MCF 10A (cell line): ENCODE results near the gene PHF1. TPM values are rescaled to one million over a fixed set of nuclear protein-coding genes. Genes with fewer than 3 reads are reported as not detected.

Experiments used
- BruUV-seq: library from RNA; stranded (reverse); fragments of 400-500 nt; replicated peaks from 2 replicates; lab custom pipeline; 2021; lab: Mats Ljungman, UMichigan
- CTCF ChIA-PET: fragments of 300-600 bp; sonication (Branson Sonifier 250); formaldehyde crosslinking; extraction: SDS; loops from one replicate; lab custom pipeline; 2021; ENCODE audit warnings: antibody characterized with exemption, inconsistent platforms; lab: Yijun Ruan, JAX
- POLR2A ChIA-PET: fragments of 300-600, 350-650 bp; sonication (Branson Sonifier 250); formaldehyde crosslinking; extraction: SDS; loops from one replicate; lab custom pipeline; 2020; ENCODE audit warnings: antibody characterized with exemption, inconsistent platforms; lab: Yijun Ruan, JAX
- DNase-seq: peaks from one replicate; pipeline ENCODE4 v3.0.0-alpha.2; 2018; ENCODE audit not compliant: unreplicated experiment
- H3K27ac Mint-ChIP-seq: one replicate; pipeline ENCODE4 v1.8.0; 2022; ENCODE audit warnings: mild to moderate bottlenecking, low read depth, mixed read lengths; ENCODE audit not compliant: unreplicated experiment
- H3K27me3 Mint-ChIP-seq: one replicate; pipeline ENCODE4 v1.8.0; 2022; ENCODE audit warnings: mixed read lengths; ENCODE audit not compliant: insufficient read depth, unreplicated experiment
- H3K36me3 Mint-ChIP-seq: one replicate; pipeline ENCODE4 v1.8.0; 2022; ENCODE audit warnings: mild to moderate bottlenecking, moderate library complexity, mixed read lengths; ENCODE audit not compliant: insufficient read depth, unreplicated experiment
- H3K4me1 Mint-ChIP-seq: one replicate; pipeline ENCODE4 v1.8.0; 2022; ENCODE audit warnings: mixed read lengths; ENCODE audit not compliant: insufficient read depth, unreplicated experiment
- H3K4me3 Mint-ChIP-seq: one replicate; pipeline ENCODE4 v1.8.0; 2022; ENCODE audit warnings: mild to moderate bottlenecking, moderate library complexity, mixed read lengths; ENCODE audit not compliant: unreplicated experiment
- H3K9me3 Mint-ChIP-seq: one replicate; pipeline ENCODE4 v1.8.0; 2022; ENCODE audit warnings: mixed read lengths; ENCODE audit not compliant: unreplicated experiment
- CTCF ChIP-seq: fragments of 200-600 bp; IDR thresholded peaks from one replicate; pipeline ENCODE4 v1.8.0; 2022; ENCODE audit warnings: antibody characterized with exemption, mild to moderate bottlenecking; ENCODE audit not compliant: unreplicated experiment
- intact Hi-C: fragments of 100-400 bp; cut with micrococcal nuclease; formaldehyde crosslinking; loops from 2 replicates; pipeline ENCODE4 v1.14.1; 2022
- total RNA-seq: library from RNA; stranded (reverse); gene quantifications from 2 replicates; pipeline ENCODE4 v1.2.3, GENCODE V29; 2022

PHF1 gene
- total RNA-seq, 1 experiment from 2014 or later, result 28.9 TPM

DNA sequence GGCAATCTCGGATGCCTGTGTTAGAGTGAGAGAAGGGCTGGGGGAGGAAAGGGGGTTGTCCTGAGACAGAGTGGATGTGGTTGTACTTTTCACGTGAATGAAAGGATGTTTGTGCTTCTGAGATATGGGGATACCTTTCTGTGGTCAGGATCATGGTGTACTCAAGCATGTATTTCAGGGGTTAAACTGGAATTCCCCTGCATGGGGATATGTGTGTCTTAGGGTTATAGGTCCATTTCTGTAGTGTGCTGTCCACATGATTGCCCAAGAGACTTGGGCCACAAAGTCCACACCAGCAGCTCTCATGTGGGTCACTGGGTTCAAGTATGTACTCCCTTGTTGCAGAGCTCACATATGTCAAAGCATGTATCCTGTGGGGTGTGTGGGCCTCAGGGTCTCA is 19.5 kb downstream of the PHF1 start:
- no TSS peak for BruUV-seq
- H3K27ac Mint-ChIP-seq, result no peak overlapping the region
- POLR2A ChIA-PET, result interaction anchor here (0.6 to 3.1 kb wide), 4 partner anchors 12 to 186 kb away, joined by 3 to 16 read pairs (median 6); partner anchors contain the start of genes CUTA, SYNGAP1 and ZBTB9
- no peak for TF ChIP-seq CTCF
- CTCF ChIA-PET, result interaction anchor here (0.7 kb wide), 1 partner anchor 149 kb away, joined by 3 read pairs; no protein-coding TSS in a partner anchor
- H3K4me1 Mint-ChIP-seq, result peaks cover 49% of the 10 kb centered on the region
- H3K4me3 Mint-ChIP-seq, result no peak overlapping the region
- DNase-seq, result no peak
- H3K27me3 Mint-ChIP-seq, result no peaks in the 10 kb centered on the region
- intact Hi-C loops, result no loop called here
- H3K9me3 Mint-ChIP-seq, result no peaks in the 10 kb centered on the region
- H3K36me3 Mint-ChIP-seq, result no peaks in the 10 kb centered on the region

DNA sequence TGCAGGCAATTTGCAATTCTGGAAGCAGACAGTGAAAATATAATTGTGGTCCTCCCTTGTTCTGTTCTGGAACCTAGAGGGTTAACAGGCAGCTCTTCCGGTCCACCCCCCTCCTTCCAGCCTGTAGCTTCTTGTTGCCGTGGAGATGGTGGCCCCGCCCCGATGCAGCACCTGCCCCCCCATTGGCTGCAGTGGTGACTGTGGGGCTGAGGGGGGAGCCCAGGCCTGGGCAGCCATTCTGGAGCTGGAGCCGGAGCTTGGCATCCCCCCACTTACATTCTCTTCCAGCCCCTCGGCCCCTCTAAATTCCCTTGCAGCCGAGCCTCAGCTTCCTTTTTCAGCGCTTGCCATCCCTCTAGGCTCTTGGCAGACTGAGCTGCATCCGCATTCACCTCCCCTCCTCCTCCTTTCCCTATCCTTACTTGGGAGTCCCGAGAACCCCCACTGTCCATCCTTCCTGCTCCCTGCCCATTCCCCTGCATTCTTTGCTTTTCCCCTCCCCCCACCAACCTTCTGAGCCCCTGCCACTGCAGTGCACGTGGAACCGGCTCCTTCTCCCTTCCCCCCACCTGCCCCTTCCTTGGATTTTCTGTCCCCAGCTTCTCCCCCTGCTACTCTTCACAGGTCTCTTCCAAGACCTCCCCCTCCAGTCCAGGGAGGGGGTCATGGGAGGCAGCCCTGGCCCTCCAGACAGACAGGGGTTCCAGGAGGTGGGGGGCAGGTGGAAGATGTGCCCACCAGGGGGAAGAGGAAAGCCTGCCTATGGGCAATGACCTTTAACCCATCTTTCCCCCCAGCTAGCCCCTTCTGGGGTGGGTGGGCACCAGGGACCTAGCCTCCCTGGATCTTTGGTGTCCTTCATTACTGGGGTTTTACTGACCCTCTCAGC is 20.4 kb downstream of the PHF1 start:
- Mint-ChIP-seq H3K9me3 (no peaks in the 10 kb centered on the region), H3K27ac (no peak overlapping the region), H3K4me1 (peaks cover 46% of the 10 kb centered on the region), H3K4me3 (no peak overlapping the region), H3K36me3 (peaks cover 6% of the 10 kb centered on the region), H3K27me3 (no peaks in the 10 kb centered on the region)
- TF ChIP-seq CTCF, result no peak
- intact Hi-C loops, result no loop called here
- no peak for DNase-seq
- BruUV-seq, result no TSS peak
- ChIA-PET CTCF (no interaction called here), POLR2A (interaction anchor here (0.6 to 3.1 kb wide), 4 partner anchors 13 to 142 kb away, joined by 3 to 16 read pairs (median 6); partner anchors contain the start of genes CUTA, SYNGAP1, WDR46 and ZBTB9)

GRCh38 chr6:33431880-33432541 is 21.2 kb downstream of the PHF1 start:
- Mint-ChIP-seq H3K9me3 (no peaks in the 10 kb centered on the region), H3K36me3 (peaks cover 10% of the 10 kb centered on the region), H3K4me1 (peaks cover 38% of the 10 kb centered on the region), H3K27me3 (no peaks in the 10 kb centered on the region), H3K27ac (no peak overlapping the region), H3K4me3 (no peak overlapping the region)
- no TSS peak for BruUV-seq
- POLR2A ChIA-PET, result no interaction called here
- CTCF ChIA-PET, result interaction anchor here (0.6 kb wide), 1 partner anchor 59 kb away, joined by 3 read pairs; no protein-coding TSS in a partner anchor
- DNase-seq, result no peak
- no peak for TF ChIP-seq CTCF
- intact Hi-C loops, result no loop called here

GRCh38 chr6:33432546-33432945 is 21.7 kb downstream of the PHF1 start:
- DNase-seq, result no peak
- Mint-ChIP-seq H3K36me3 (peaks cover 10% of the 10 kb centered on the region), H3K27ac (no peak overlapping the region), H3K27me3 (no peaks in the 10 kb centered on the region), H3K4me3 (no peak overlapping the region), H3K4me1 (peaks cover 33% of the 10 kb centered on the region), H3K9me3 (no peaks in the 10 kb centered on the region)
- intact Hi-C loops, result no loop called here
- ChIA-PET CTCF (interaction anchor here (0.6 kb wide), 1 partner anchor 58 kb away, joined by 3 read pairs; no protein-coding TSS in a partner anchor), POLR2A (no interaction called here)
- no TSS peak for BruUV-seq
- no peak for TF ChIP-seq CTCF
